Transverse colon (tissue), 4 donors: Measurements from ENCODE around the gene FBXO3. TPM values are rescaled to one million over a fixed set of nuclear protein-coding genes. Genes with fewer than 3 reads are reported as not detected.

Experiments used
- DNase-seq: peaks from one replicate; pipeline ENCODE4 v3.0.0-alpha.2; 2019
- H3K27ac ChIP-seq, 4 donors: fragments of 200-600 bp; sonication (generic); 2 replicates each; pipeline ENCODE4 v1.5.1; 2016 to 2018; ENCODE audit warnings: inconsistent platforms in 4 of 4
- H3K27me3 ChIP-seq: fragments of 200-600 bp; sonication (generic); 2 replicates; pipeline ENCODE4 v1.5.1; 2017; ENCODE audit warnings: inconsistent platforms
- H3K36me3 ChIP-seq, 4 donors: fragments of 200-600 bp; sonication (generic); 2 replicates each; pipeline ENCODE4 v1.5.1; 2017 to 2019; ENCODE audit warnings: inconsistent platforms in 4 of 4
- H3K4me1 ChIP-seq, 4 donors: fragments of 200-600 bp; sonication (generic); 2 replicates each; pipeline ENCODE4 v1.5.1; 2017 to 2020; ENCODE audit warnings: inconsistent platforms in 4 of 4
- H3K4me3 ChIP-seq, 4 donors: fragments of 200-600 bp; sonication (generic); 1 replicate in 1 of 4; 2 replicates in 3 of 4; pipeline versions ENCODE4 v1.5.1 to v1.6.1; 2017 to 2019; ENCODE audit warnings: inconsistent platforms in 4 of 4
- H3K9me3 ChIP-seq, 2 donors: fragments of 200-600 bp; sonication (generic); 2 replicates each; pipeline ENCODE4 v1.5.1; 2017 to 2019; ENCODE audit warnings: inconsistent platforms in 2 of 2
- CTCF ChIP-seq, 5 experiments: fragments of 200-600 bp in 3 of 5; fragments of 450-650 bp in 2 of 5; sonication (generic) in 3 of 5; IDR thresholded peaks; 1 replicate in 2 of 5; 2 replicates in 3 of 5; pipeline ENCODE4 v1.5.1; 2016 to 2017; ENCODE audit warnings: antibody characterized with exemption in 5 of 5, inconsistent platforms in 3 of 5, mild to moderate bottlenecking in 2 of 5, moderate library complexity in 1 of 5
- EP300 ChIP-seq: sonication (generic); formaldehyde crosslinking; IDR thresholded peaks from one replicate; pipeline ENCODE4 v1.6.1; 2017; ENCODE audit warnings: antibody characterized with exemption, low read depth
- POLR2A ChIP-seq: fragments of 450-650 bp; IDR thresholded peaks from one replicate; pipeline ENCODE4 v1.6.1; 2016; ENCODE audit warnings: antibody characterized with exemption, mild to moderate bottlenecking, moderate library complexity
- POLR2AphosphoS5 ChIP-seq, 3 donors: sonication (generic); formaldehyde crosslinking; IDR thresholded peaks; one replicate each; pipeline ENCODE4 v1.6.1; 2016; ENCODE audit warnings: antibody characterized with exemption in 3 of 3
- WGBS, 2 donors: methylation state at CpG; one replicate each; pipeline ENCODE4 v1.1.5; 2018; ENCODE audit warnings: low coverage in 1 of 2; 5-methylcytosine and 5-hydroxymethylcytosine counted together
- in situ Hi-C, 4 donors: fragments of 200-750 bp; cut with MboI; loops; one replicate each; pipeline versions ENCODE4 v1.15.0 to v1.15.1; 2017; ENCODE audit warnings: low sequenced_read_pairs in 3 of 4, low pct_ligation_motif_present in 1 of 4, low pct_unique_long_range_greater_than_20kb in 1 of 4
- intact Hi-C: fragments of 100-400 bp; cut with DNase I; formaldehyde crosslinking; loops from one replicate; pipeline ENCODE4 v1.15.1; 2023; ENCODE audit warnings: low total_unique reads
- total RNA-seq, 4 donors: library from RNA; depleted of rRNA; stranded (reverse); fragments of >200 nt; gene quantifications; one replicate each; pipeline ENCODE4 v1.1.0, GENCODE V29; 2016

Gene FBXO3
- total RNA-seq, 4 donors from 2014 or later: 9.0 to 48.5 (median 30.7) TPM

- Histone ChIP-seq H3K4me1 (peaks cover 18 to 48% (median 22%) of the 10 kb centered on the region in 4 donors), H3K9me3 (no peaks in the 10 kb centered on the region), H3K36me3 (peaks cover 0 to 13% (median 6%) of the 10 kb centered on the region in 4 donors), H3K4me3 (no peak overlapping the region), H3K27me3 (no peaks in the 10 kb centered on the region), H3K27ac (peak overlapping the region; percentile 55 to 74 (median 69))
- intact Hi-C loops: no loop called here
- in situ Hi-C loops: loop anchor here in 2 of 4 donors (25.0 kb wide), 1 partner anchor 562 kb away; the partner anchor contains the start of gene CSTF3 (in 2 of the 2)
- no peak for TF ChIP-seq POLR2AphosphoS5 (IDR thresholded peaks at IDR 0.05)
- no peak for TF ChIP-seq POLR2A
- no peak for TF ChIP-seq EP300
- DNase-seq: no peak
- 56 to 67% methylated on average over 4 of the region's 4 CpGs for WGBS, 2 donors
These were observed 49.7 kb downstream of the FBXO3 start for GRCh38 chr11:33724644-33725035.

- peaks cover 0 to 22% (median 9%) of the 10 kb centered on the region in 4 donors for H3K36me3 ChIP-seq
- H3K9me3 ChIP-seq: no peaks in the 10 kb centered on the region
- no peak overlapping the region for H3K4me3 ChIP-seq
- no peaks in the 10 kb centered on the region for H3K27me3 ChIP-seq
- peaks cover 18 to 48% (median 22%) of the 10 kb centered on the region in 4 donors for H3K4me1 ChIP-seq
- 55 to 58% methylated on average over 4 to 6 of the region's 6 CpGs for WGBS, 2 donors
- intact Hi-C loops: no loop called here
- TF ChIP-seq EP300: peak; percentile 68
- no peak for TF ChIP-seq POLR2A
- peak in 2 of 3 donors; percentile 43 to 49 for TF ChIP-seq POLR2AphosphoS5 (IDR thresholded peaks at IDR 0.05)
- no peak for TF ChIP-seq CTCF (IDR thresholded peaks at IDR 0.05)
- no peak for DNase-seq
- in situ Hi-C loops: no loop called here
- H3K27ac ChIP-seq: peak overlapping the region; percentile 55 to 74 (median 69)
These were observed 51.0 kb downstream of the FBXO3 start for GRCh38 chr11:33723238-33723881.

- in situ Hi-C loops: no loop called here
- Histone ChIP-seq H3K27ac (peak overlapping the region; percentile 52 to 74 (median 62)), H3K9me3 (no peaks in the 10 kb centered on the region), H3K4me3 (no peak overlapping the region), H3K4me1 (peaks cover 18 to 48% (median 22%) of the 10 kb centered on the region in 4 donors), H3K36me3 (peaks cover 0 to 22% (median 11%) of the 10 kb centered on the region in 4 donors), H3K27me3 (no peaks in the 10 kb centered on the region)
- intact Hi-C loops: no loop called here
- WGBS, 2 donors: 76% methylated on average over 2 of the region's 2 CpGs; no CpG with 5 or more reads in 1 of the 2 donors
- no peak for DNase-seq
- no peak for TF ChIP-seq POLR2A
- TF ChIP-seq EP300: no peak
- no peak for TF ChIP-seq POLR2AphosphoS5 (IDR thresholded peaks at IDR 0.05)
- no peak for TF ChIP-seq CTCF (IDR thresholded peaks at IDR 0.05)
These were observed 51.6 kb downstream of the FBXO3 start for GRCh38 chr11:33722590-33723234.

GRCh38 chr11:33721984-33722383, 52.3 kb downstream of the FBXO3 start:
- H3K4me1 ChIP-seq: peaks cover 18 to 48% (median 22%) of the 10 kb centered on the region in 4 donors
- H3K27ac ChIP-seq: peak overlapping the region; percentile 52 to 74 (median 62)
- peaks cover 0 to 25% (median 12%) of the 10 kb centered on the region in 4 donors for H3K36me3 ChIP-seq
- H3K9me3 ChIP-seq: no peaks in the 10 kb centered on the region
- intact Hi-C loops: no loop called here
- TF ChIP-seq POLR2AphosphoS5 (IDR thresholded peaks at IDR 0.05) (no peak), EP300 (no peak), CTCF (IDR thresholded peaks at IDR 0.05) (no peak), POLR2A (no peak)
- H3K4me3 ChIP-seq: no peak overlapping the region
- DNase-seq: no peak
- H3K27me3 ChIP-seq: no peaks in the 10 kb centered on the region
- 89% methylated on average over 4 of the region's 5 CpGs; no CpG with 5 or more reads in 1 of the 2 donors for WGBS, 2 donors
- in situ Hi-C loops: no loop called here
